ENCODE results near the gene AKT2. TPM values are rescaled to one million over a fixed set of nuclear protein-coding genes. Genes with fewer than 3 reads are reported as not detected.

Gene AKT2
- total and polyA plus RNA-seq, 5 donors, result 94.9 to 131 (median 124) TPM

GRCh38 chr19:40281381-40282208 is 3.5 kb downstream of the AKT2 start:
- H3K27ac ChIP-seq (ENCODE audit: low read length), result no peak overlapping the region
- intact Hi-C loops (cut with DNase I), result no loop called here
- DNase-seq (peak in 1 of 3 donors; percentile 9), ATAC-seq (no peak)
- H3K4me1 ChIP-seq (ENCODE audit: control insufficient read depth, insufficient read depth, low read length), result peaks cover 24% of the 10 kb centered on the region
- H3K4me3 ChIP-seq (ENCODE audit: low read length), result no peak overlapping the region
- H3K27me3 ChIP-seq (ENCODE audit: control insufficient read depth, insufficient read depth), result no peaks in the 10 kb centered on the region
- no peaks in the 10 kb centered on the region for H3K9me3 ChIP-seq (ENCODE audit: control insufficient read depth, low read length)
- WGBS, result 69% methylated on average over 14 of the region's 14 CpGs

- WGBS, result 54% methylated on average over 10 of the region's 10 CpGs
- intact Hi-C loops (cut with DNase I), result no loop called here
- peak in 1 of 3 donors; percentile 49 for DNase-seq
- no peak overlapping the region for H3K4me3 ChIP-seq (ENCODE audit: low read length)
- no peak for ATAC-seq
- H3K4me1 ChIP-seq (ENCODE audit: control insufficient read depth, insufficient read depth, low read length), result peaks cover 24% of the 10 kb centered on the region
- H3K27me3 ChIP-seq (ENCODE audit: control insufficient read depth, insufficient read depth), result no peaks in the 10 kb centered on the region
- peak overlapping the region; percentile 56 for H3K27ac ChIP-seq (ENCODE audit: low read length)
- no peaks in the 10 kb centered on the region for H3K9me3 ChIP-seq (ENCODE audit: control insufficient read depth, low read length)
Measured at GRCh38 chr19:40280608-40281221, 4.4 kb downstream of the AKT2 start.

GRCh38 chr19:40279761-40280607 is 5.2 kb downstream of the AKT2 start:
- H3K9me3 ChIP-seq (ENCODE audit: control insufficient read depth, low read length), result no peaks in the 10 kb centered on the region
- DNase-seq (peak in 1 of 3 donors; percentile 44), ATAC-seq (no peak)
- H3K27ac ChIP-seq (ENCODE audit: low read length), result peak overlapping the region; percentile 69
- intact Hi-C loops (cut with DNase I), result no loop called here
- no peak overlapping the region for H3K4me3 ChIP-seq (ENCODE audit: low read length)
- H3K27me3 ChIP-seq (ENCODE audit: control insufficient read depth, insufficient read depth), result no peaks in the 10 kb centered on the region
- peaks cover 27% of the 10 kb centered on the region for H3K4me1 ChIP-seq (ENCODE audit: control insufficient read depth, insufficient read depth, low read length)
- WGBS, result 73% methylated on average over 17 of the region's 17 CpGs

- Histone ChIP-seq H3K4me3 (ENCODE audit: low read length) (no peak overlapping the region), H3K9me3 (ENCODE audit: control insufficient read depth, low read length) (no peaks in the 10 kb centered on the region), H3K4me1 (ENCODE audit: control insufficient read depth, insufficient read depth, low read length) (peaks cover 30% of the 10 kb centered on the region), H3K27ac (ENCODE audit: low read length) (peak overlapping the region; percentile 69), H3K27me3 (ENCODE audit: control insufficient read depth, insufficient read depth) (no peaks in the 10 kb centered on the region)
- peak; percentile 75 to 80 for ATAC-seq
- peak; percentile 77 to 93 (median 93) for DNase-seq
- 40% methylated on average over 15 of the region's 15 CpGs for WGBS
- intact Hi-C loops (cut with DNase I), result no loop called here
Measured at GRCh38 chr19:40279120-40279551, 6.0 kb downstream of the AKT2 start.

GRCh38 chr19:40278361-40279035 is 6.6 kb downstream of the AKT2 start:
- no peak for ATAC-seq
- Histone ChIP-seq H3K27me3 (ENCODE audit: control insufficient read depth, insufficient read depth) (no peaks in the 10 kb centered on the region), H3K4me3 (ENCODE audit: low read length) (no peak overlapping the region), H3K27ac (ENCODE audit: low read length) (peak overlapping the region; percentile 69), H3K9me3 (ENCODE audit: control insufficient read depth, low read length) (no peaks in the 10 kb centered on the region), H3K4me1 (ENCODE audit: control insufficient read depth, insufficient read depth, low read length) (peaks cover 31% of the 10 kb centered on the region)
- WGBS, result 53% methylated on average over 16 of the region's 16 CpGs
- intact Hi-C loops (cut with DNase I), result no loop called here
- peak in 1 of 3 donors; percentile 33 for DNase-seq

- 79% methylated on average over 10 of the region's 10 CpGs for WGBS
- H3K4me3 ChIP-seq (ENCODE audit: low read length), result no peak overlapping the region
- intact Hi-C loops (cut with DNase I), result no loop called here
Measured at GRCh38 chr19:40277356-40278059, 7.6 kb downstream of the AKT2 start.

GRCh38 chr19:40274585-40275544 is 10.3 kb downstream of the AKT2 start:
- H3K27ac ChIP-seq (ENCODE audit: low read length), result no peak overlapping the region
- H3K4me1 ChIP-seq (ENCODE audit: control insufficient read depth, insufficient read depth, low read length), result peaks cover 16% of the 10 kb centered on the region
- peak in 1 of 3 donors; percentile 53 for DNase-seq
- H3K4me3 ChIP-seq (ENCODE audit: low read length), result no peak overlapping the region
- no peaks in the 10 kb centered on the region for H3K9me3 ChIP-seq (ENCODE audit: control insufficient read depth, low read length)
- WGBS, result 67% methylated on average over 28 of the region's 28 CpGs
- no peaks in the 10 kb centered on the region for H3K27me3 ChIP-seq (ENCODE audit: control insufficient read depth, insufficient read depth)
- ATAC-seq, result no peak
- intact Hi-C loops (cut with DNase I), result no loop called here

More at GRCh38 chr19:40277356-40278059, 7.6 kb downstream of the AKT2 start:
- Histone ChIP-seq H3K27me3 (ENCODE audit: control insufficient read depth, insufficient read depth) (no peaks in the 10 kb centered on the region), H3K27ac (ENCODE audit: low read length) (no peak overlapping the region), H3K4me1 (ENCODE audit: control insufficient read depth, insufficient read depth, low read length) (peaks cover 28% of the 10 kb centered on the region), H3K9me3 (ENCODE audit: control insufficient read depth, low read length) (no peaks in the 10 kb centered on the region)
- DNase-seq (peak in 1 of 3 donors; percentile 38), ATAC-seq (no peak)

GRCh38 chr19:40273469-40274360 is 11.4 kb downstream of the AKT2 start:
- H3K4me3 ChIP-seq (ENCODE audit: low read length), result no peak overlapping the region
- DNase-seq, result peak in 1 of 3 donors; percentile 68
- peak overlapping the region; percentile 5 for H3K27ac ChIP-seq (ENCODE audit: low read length)
- intact Hi-C loops (cut with DNase I), result no loop called here
- peak; percentile 30 to 31 for ATAC-seq
- H3K4me1 ChIP-seq (ENCODE audit: control insufficient read depth, insufficient read depth, low read length), result peaks cover 14% of the 10 kb centered on the region
- WGBS, result 54% methylated on average over 14 of the region's 14 CpGs
- H3K9me3 ChIP-seq (ENCODE audit: control insufficient read depth, low read length), result no peaks in the 10 kb centered on the region
- no peaks in the 10 kb centered on the region for H3K27me3 ChIP-seq (ENCODE audit: control insufficient read depth, insufficient read depth)
